ENCODE data around the gene YJEFN3.
A peak's percentile ranks its signal among the peaks of the same experiment; 100 is the strongest.

The YJEFN3 gene, protein sequence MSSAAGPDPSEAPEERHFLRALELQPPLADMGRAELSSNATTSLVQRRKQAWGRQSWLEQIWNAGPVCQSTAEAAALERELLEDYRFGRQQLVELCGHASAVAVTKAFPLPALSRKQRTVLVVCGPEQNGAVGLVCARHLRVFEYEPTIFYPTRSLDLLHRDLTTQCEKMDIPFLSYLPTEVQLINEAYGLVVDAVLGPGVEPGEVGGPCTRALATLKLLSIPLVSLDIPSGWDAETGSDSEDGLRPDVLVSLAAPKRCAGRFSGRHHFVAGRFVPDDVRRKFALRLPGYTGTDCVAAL

GRCh38 chr19:19528721-19529490, at the start of gene YJEFN3:
Gene YJEFN3, plus strand, starts transcription at chr19:19528911. Its CDS starts 22 bp downstream, at chr19:19528933.
- ATAC-seq, result no peak

- ATAC-seq, result peak; percentile 48 to 59
Measured at GRCh38 chr19:19480688-19481087, 48.0 kb upstream of the YJEFN3 start.

- ATAC-seq, result peak in 1 of 2 donors; percentile 18
Measured at GRCh38 chr19:19482809-19483596, 45.7 kb upstream of the YJEFN3 start.

DNA sequence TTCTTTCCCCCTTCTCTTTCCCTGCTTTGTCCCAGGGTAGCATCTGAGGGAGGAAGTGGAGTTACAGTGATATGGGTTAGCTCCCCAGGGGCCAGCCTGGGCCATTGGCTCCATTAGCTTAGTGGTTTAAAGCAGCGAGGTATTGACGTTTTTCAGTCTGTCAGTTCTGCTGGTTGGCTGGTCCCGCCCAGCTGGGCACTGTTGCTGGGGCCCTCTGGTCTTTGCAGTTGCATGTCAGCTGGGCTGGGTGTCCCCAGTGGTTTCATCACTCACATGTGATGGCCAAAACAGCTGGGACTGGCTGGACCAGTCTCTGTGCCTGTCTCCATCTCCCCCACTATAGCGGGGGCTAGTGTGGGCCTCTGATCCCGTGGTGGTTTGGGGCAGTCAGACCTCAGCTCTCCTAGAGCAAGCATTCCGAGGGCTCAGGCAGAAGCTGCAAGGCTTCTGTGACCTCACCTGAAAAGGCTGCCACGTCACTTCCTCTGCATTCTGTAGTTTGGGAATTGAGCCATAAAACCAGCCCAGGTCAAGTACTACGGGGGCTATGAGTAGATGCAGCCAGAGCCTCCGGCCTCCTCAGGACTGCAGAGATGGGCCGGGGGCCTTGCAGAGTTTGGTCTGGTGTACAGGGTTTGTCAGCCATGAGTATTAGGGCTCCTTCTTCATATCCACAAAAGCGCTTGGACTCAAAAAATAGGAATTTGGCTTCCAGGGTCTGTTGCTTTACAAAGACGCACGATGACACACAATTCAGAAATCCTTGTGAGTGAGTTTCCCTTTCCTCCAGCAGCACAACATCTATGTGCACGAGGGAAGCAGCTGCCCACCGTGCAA, 43.3 kb upstream of the YJEFN3 start:
- ATAC-seq, result no peak

DNA sequence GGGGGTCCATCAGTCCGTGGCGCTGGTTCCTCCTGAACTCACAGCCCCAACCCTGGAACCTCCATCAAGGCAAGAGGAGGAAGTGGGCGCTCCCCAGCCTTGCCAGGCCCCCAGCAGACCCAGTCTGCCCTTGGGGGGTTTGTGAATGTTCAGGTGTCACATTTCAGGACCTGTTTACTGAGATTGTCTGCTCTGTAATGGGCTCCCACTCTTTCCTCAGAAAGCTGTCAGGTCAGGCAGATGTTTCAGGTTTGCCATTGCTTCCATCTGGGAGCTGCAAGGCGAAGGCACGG, 42.8 kb upstream of the YJEFN3 start:
- no peak for ATAC-seq

- no peak for ATAC-seq
Measured at GRCh38 chr19:19486343-19487076, 42.2 kb upstream of the YJEFN3 start.

DNA sequence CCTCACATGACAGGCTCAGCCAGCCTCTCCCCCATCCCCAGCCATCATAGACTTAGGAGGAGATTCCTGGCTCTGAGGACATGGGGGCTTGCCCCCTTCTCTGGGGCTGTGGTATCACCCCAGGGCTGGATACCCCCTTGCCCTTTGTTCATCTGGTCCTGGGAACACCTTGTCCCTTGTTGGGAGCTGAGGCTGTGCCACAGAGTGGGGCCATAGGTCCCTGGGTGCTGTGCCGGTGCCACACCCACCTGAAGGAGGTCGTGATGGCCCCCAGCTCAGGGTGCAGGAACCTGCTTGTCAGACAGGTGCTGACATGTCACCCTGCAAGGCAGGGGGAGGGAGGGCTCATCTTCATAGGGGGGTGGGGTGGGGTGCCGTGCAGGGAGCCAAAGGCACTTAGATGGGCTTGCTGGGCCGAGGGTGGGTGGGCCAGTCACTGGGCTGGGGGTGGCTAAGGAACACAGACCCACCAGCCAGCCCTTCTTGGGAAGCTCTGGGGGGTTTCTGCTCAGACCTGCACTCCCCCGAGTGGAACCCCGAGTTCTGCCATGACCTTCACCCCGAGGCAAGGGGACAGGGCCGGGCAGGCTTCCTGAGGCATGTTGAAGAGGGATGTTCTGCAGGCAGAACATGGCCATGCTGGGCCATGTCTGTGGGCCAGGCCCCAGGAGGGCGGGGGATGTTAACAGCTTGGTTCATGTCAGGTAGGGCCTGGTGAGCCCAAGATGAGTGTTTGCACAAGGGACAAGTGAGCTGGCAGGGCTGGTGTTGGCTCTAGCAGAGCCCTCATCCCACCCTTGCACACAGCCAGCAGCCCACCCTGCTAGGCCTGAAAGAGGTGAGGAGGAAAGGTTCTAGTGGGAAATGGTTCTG, 41.4 kb upstream of the YJEFN3 start:
- ATAC-seq, result no peak

DNA sequence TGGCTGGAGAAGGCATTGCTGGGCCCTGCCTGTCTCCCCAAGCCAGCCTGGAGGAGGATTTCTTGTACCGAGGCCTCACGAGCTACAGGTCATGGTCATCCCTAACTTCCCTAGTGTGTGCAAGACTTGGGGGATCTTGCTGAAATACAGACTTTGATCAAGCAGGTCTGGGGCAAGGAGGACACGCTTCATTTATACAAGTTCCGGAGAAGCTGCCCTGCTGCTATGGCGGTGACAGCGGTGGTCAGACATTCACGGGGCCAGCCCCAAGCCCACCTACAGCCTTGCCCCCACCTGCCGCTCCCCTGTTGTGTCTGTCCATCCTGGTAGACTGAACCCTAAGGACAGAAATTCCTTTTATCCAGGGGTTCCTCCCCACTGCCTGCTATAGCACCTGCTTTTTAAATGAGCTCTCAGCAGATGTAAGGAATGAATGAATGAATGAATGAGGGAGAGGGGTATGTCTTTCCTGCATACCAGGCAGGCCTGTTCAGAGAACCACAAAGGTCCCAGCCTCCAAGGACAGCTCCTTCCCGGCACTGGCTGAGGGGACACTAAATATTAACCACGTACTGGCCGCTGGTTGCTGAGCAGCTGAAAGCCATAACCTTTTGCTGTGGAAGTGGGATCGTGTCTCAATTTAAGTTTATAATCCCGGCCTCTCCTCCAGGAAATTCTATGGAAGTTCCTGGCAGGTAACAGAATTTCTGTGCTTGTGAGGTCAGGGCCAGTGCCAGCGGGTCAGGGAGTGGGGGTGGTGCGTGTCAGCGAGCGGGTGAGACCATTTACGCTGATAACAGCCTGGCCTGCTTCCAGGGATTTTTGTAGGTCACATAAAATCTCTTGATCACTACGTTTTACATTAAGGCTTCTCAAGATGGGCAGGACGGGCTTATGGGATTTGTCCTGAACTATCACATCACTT, 40.5 kb upstream of the YJEFN3 start:
- no peak for ATAC-seq

- peak; percentile 88 to 89 for ATAC-seq
Measured at GRCh38 chr19:19488875-19489690, 39.6 kb upstream of the YJEFN3 start.

DNA sequence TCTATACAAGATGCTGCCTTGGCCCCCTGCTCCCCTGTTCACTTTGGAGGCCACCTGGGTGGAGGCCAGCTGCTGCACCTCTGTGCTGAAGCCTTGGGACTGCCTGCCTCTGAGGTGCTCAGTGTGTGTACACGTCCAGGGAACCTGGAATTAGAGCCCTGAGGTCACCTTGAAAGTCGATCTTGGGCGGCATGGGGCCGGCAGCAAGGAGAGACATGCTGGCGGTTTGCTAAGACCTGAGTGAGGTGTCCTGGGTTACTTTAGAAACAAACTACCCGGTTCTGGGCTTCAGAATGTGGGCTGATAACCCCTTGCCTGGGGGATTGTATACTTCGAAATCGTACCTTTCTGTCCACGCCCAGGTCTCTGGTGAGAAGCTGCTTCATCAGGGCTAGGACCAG, 38.9 kb upstream of the YJEFN3 start:
- ATAC-seq, result peak in 1 of 2 donors; percentile 2

- peak; percentile 31 to 38 for ATAC-seq
Measured at GRCh38 chr19:19490214-19490968, 38.3 kb upstream of the YJEFN3 start.

DNA sequence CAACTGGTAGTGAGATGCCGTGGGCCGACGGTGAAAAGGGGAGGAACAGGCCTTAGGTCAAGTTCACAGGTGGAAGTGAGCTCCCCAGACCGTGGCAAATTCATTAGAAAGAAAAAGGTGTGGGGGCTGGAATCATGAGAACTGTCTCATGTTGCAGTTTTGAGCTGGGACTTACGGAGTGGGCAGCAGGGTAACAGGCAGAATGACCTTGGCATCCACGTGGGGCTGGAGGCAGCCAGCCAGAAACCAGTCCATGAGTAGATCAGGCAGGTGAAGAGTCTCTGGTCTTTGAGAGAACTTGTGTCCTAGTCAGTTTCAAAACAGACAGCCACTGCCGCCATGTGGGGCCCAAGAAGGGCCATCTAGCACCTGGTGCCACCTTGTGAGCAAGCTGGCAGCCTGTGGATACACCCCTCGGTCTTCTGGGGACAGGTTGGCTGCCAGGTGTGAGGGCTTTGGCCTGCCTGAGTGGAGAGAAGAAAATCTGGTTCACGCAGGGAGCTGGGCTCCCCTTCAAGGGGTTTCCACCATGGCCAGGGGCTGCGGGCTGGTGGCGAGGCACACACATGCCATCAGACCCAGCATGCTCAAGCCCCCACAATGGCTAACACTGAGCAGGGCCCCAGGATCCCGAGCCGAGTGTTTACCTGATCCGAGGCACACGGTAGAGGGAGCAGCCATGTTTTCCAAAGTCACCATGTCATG, 37.2 kb upstream of the YJEFN3 start:
- no peak for ATAC-seq

DNA sequence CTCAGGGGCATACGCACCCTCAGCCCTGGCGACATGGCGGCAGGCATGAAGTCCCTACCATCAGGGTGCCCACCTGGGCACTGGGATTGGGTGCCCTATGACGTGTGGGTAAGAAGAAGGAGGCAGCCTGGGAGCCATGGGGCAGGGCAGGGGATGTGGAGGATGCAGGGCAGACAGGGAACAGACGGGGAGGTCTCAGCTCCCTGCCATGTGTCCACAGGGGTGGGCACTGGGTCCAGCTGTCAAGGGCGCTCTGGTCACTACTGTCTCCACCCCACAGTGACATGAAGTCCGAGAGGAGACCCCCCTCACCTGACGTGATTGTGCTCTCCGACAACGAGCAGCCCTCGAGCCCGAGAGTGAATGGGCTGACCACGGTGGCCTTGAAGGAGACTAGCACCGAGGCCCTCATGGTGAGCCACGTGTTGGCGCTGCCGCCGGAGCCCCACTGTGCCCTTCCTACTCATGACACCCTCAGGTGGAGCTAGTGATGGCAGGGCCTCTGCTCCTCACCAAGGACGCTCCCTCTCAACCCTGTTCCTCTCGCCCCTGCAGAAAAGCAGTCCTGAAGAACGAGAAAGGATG, 36.6 kb upstream of the YJEFN3 start:
- no peak for ATAC-seq

GRCh38 chr19:19493841-19494546, 34.7 kb upstream of the YJEFN3 start:
- no peak for ATAC-seq

DNA sequence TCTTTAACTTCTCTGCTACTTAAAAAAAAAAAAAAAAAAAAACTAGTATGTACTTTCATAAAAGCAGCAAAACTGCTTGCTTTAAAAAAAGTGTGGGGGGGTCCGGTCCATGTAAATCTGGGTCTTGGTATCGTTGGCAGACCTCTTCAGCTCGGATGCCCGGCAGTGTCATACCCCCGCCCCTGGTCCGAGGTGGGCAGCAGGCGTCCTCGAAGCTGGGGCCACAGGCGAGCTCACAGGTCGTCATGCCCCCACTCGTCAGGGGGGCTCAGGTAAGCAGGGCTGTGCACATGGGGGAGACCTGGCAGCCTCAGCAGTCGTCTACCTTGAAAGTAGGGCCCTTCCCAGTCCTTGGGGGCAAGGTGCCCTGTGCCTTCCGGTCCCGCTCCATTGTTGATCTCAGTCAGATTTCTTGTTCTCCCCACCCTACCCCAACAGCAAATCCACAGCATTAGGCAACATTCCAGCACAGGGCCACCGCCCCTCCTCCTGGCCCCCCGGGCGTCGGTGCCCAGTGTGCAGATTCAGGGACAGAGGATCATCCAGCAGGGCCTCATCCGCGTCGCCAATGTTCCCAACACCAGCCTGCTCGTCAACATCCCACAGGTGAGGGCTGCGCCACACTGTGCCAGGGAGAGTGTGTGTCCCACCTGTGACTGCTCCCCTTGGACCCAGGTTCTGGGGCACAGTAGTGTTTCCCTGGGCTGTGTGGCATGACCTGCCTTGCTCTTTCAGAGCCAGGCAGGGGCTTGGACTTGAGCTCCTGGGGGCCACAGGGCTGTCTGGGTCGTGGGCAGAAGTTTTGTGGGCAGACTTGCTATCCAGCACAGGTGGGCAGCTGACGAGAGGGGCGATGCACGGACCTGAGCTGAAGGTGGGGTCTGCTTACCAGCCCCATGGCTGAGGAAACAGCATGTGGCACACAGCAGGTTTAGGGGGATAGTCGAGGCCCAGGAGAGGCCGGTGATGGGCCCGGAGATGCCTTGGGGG, 32.8 kb upstream of the YJEFN3 start:
- ATAC-seq, result no peak

Data from activated CD4-positive, CD25-positive, alpha-beta regulatory T cell treated with anti-CD3 and anti-CD28 coated beads, Interleukin-2, amount 50 U/mL, for 24 hours (primary cell).